Osteocyte (in vitro differentiated cells): ENCODE data around the gene DTHD1. TPM values are rescaled to one million over a fixed set of nuclear protein-coding genes. Genes with fewer than 3 reads are reported as not detected.

Experiments used
- DNase-seq: peaks from one replicate; pipeline ENCODE4 v3.0.0; 2021; ENCODE audit warnings: mixed read lengths; ENCODE audit not compliant: unreplicated experiment; ENCODE audit errors: extremely low spot score
- H3K27ac Mint-ChIP-seq: one replicate; pipeline ENCODE4 v1.8.0; 2021; ENCODE audit warnings: mild to moderate bottlenecking, mixed read lengths; ENCODE audit not compliant: unreplicated experiment
- H3K27me3 Mint-ChIP-seq: one replicate; pipeline ENCODE4 v1.8.0; 2021; ENCODE audit warnings: mixed read lengths; ENCODE audit not compliant: unreplicated experiment
- H3K36me3 Mint-ChIP-seq: one replicate; pipeline ENCODE4 v1.8.0; 2021; ENCODE audit warnings: mixed read lengths; ENCODE audit not compliant: unreplicated experiment
- H3K4me1 Mint-ChIP-seq: one replicate; pipeline ENCODE4 v1.8.0; 2021; ENCODE audit warnings: mixed read lengths; ENCODE audit not compliant: unreplicated experiment
- H3K4me3 Mint-ChIP-seq: one replicate; pipeline ENCODE4 v1.8.0; 2021; ENCODE audit warnings: mild to moderate bottlenecking, moderate library complexity, mixed read lengths; ENCODE audit not compliant: unreplicated experiment
- H3K9me3 Mint-ChIP-seq: one replicate; pipeline ENCODE4 v1.8.0; 2021; ENCODE audit warnings: mixed read lengths; ENCODE audit not compliant: unreplicated experiment
- CTCF ChIP-seq: fragments of 200-600 bp; sonication (generic); IDR thresholded peaks from 2 replicates; pipeline ENCODE4 v1.5.0; 2021; ENCODE audit warnings: antibody characterized with exemption, mild to moderate bottlenecking, moderate library complexity
- total RNA-seq: library from RNA; stranded (reverse); gene quantifications from 2 replicates; pipeline ENCODE4 v1.2.1, GENCODE V29; 2021

Gene DTHD1
- total RNA-seq, 1 donor from 2014 or later, result not detected

DNA sequence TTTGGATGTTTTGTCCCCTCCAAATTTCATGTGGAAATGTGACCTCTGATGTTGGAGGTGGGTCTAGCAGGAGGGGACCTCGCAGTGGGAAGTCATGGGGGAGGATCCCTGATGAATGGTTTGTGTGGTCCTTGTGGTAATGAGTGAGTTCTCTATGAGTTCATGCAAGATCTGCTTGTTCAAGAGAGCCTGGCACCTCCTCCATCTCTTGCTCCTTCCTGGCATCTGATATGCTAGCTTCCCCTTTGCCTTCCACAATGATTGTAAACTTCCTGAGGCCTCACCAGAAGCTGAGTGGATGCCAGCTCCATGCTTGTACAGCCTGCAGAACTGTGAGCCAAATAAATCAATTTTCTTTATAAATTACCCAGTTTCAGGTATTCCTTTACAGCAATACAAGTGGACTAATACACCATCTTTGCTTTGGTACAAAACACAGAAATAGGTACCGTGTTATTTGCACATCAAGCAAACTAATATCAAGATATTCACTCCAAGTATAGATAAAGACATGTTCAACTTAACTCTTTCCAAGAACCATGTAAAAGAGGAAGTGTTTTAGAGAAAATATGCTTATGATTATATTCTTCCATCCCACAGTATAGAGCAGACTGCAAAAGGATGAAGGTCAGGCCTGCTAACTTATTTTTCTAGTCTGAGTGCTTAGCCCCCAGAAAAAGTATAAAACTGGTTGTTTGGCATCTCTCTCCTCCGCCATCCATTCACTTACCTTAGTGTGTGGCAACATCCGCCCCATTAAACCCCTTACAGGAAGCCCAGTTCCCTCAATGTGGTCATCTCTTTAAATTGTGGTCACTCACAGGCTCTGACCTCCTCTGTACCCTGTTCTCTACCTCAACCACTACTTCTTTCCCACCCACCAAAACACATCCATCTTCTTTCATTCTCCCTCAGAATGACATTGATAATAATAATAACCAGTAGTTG lies 43.8 kb upstream of the DTHD1 start:
- Mint-ChIP-seq H3K27ac (no peak overlapping the region), H3K4me1 (peaks cover 4% of the 10 kb centered on the region), H3K27me3 (no peaks in the 10 kb centered on the region), H3K36me3 (no peaks in the 10 kb centered on the region), H3K9me3 (no peaks in the 10 kb centered on the region), H3K4me3 (no peak overlapping the region)
- DNase-seq, result no peak
- TF ChIP-seq CTCF, result no peak

DNA sequence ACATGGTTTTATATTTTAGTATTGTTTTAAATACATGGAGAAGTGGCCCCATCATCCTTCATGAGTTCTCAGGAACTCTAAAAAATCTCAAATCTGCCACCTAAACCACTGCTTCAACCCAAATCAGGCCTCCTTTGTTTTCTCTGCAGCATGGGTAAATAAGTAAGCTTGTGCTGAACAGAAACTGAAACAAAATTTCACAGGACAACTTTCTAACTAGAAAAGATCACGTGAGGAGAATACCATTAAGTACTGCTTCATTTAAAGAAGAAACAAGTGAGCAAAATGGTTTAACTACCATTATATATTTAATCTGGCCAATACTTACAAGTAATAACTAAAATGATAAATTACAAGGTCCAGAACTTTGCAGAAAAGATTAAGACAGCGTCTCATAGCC lies 39.6 kb upstream of the DTHD1 start:
- peaks cover 2% of the 10 kb centered on the region for H3K27me3 Mint-ChIP-seq
- TF ChIP-seq CTCF, result no peak

GRCh38 chr4:36242629-36243354 lies 38.6 kb upstream of the DTHD1 start:
- no peak for DNase-seq
- Mint-ChIP-seq H3K36me3 (no peaks in the 10 kb centered on the region), H3K27ac (no peak overlapping the region), H3K4me1 (peaks cover 15% of the 10 kb centered on the region), H3K9me3 (no peaks in the 10 kb centered on the region), H3K4me3 (peak overlapping the region; percentile 77), H3K27me3 (peaks cover 7% of the 10 kb centered on the region)
- no peak for TF ChIP-seq CTCF

More for the DNA sequence above, 39.6 kb upstream of the DTHD1 start:
- DNase-seq, result no peak
- no peak overlapping the region for H3K27ac Mint-ChIP-seq
- H3K4me3 Mint-ChIP-seq, result no peak overlapping the region
- H3K36me3 Mint-ChIP-seq, result no peaks in the 10 kb centered on the region
- H3K9me3 Mint-ChIP-seq, result no peaks in the 10 kb centered on the region
- H3K4me1 Mint-ChIP-seq, result peaks cover 15% of the 10 kb centered on the region

DNA sequence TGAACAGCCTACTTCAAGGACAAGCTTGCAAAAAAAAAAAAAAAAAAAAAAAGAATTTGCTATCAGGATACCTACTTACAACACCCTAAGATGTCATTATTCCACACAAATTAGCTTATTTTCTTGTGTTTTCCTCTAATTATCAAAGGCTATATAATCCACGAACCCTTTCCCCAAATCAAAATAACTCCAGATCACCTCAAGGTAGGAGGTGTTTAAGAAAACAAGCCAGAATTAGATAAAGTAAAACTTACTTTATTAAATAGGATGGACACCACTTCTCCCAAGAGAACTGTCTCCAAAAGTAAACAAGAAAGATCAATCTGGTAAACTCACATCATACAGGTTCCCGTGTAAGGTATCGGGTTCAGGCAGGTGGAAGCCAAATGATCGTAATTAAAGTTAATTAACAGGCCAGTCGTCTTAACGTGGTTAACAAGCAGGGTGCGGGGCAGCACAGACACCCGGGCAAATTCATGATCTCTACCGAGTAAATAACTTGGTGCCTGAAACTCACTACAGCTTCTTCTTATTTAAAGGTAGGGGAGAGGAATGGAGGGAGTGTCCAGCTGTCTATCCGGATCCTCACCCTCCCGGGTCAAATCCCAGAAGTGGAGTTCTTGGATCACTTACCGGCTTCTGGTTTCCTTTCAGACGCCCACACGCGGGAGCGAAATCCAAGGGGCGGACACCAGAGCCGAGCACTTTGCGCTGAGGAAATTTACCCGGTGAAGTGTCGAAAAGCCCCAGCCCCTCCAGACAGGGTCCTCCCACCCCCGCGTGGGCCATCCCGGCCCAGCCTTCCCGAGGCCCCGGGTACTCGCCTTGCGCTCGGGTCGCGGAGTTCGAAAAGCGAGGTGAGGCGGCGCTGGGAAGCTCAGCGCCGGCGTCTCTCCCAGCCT lies 37.8 kb upstream of the DTHD1 start:
- Mint-ChIP-seq H3K9me3 (no peaks in the 10 kb centered on the region), H3K27me3 (peaks cover 7% of the 10 kb centered on the region), H3K36me3 (no peaks in the 10 kb centered on the region), H3K27ac (peak overlapping the region; percentile 54), H3K4me1 (peaks cover 15% of the 10 kb centered on the region), H3K4me3 (peak overlapping the region; percentile 77)
- no peak for TF ChIP-seq CTCF
- peak; percentile 84 for DNase-seq
